Brain microvascular endothelial cell (primary cell): ENCODE measurements around the gene INPP5E.

Experiments used
- DNase-seq: peaks from one replicate; pipeline ENCODE4 v3.0.0-alpha.2; 2020
- H3K27ac ChIP-seq: fragments of 250-450 bp; sonication (Bioruptor Pico); 2 replicates; pipeline ENCODE4 v1.5.1; 2020; ENCODE audit warnings: mild to moderate bottlenecking, moderate library complexity
- H3K27me3 ChIP-seq: fragments of 250-450 bp; sonication (Bioruptor Pico); replicated peaks from 2 replicates; pipeline ENCODE4 v1.5.1; 2020; ENCODE audit warnings: mild to moderate bottlenecking
- H3K36me3 ChIP-seq: fragments of 250-450 bp; sonication (Bioruptor Pico); replicated peaks from 2 replicates; pipeline ENCODE4 v1.5.1; 2020; ENCODE audit warnings: mild to moderate bottlenecking
- H3K4me3 ChIP-seq: 2 replicates; pipeline ENCODE4 v1.5.1; 2011; ENCODE audit warnings: low read depth, mild to moderate bottlenecking, control low read depth, low read length, moderate library complexity
- CTCF ChIP-seq: IDR thresholded peaks from 2 replicates; pipeline ENCODE4 v1.5.1; 2011; ENCODE audit warnings: low read depth, mild to moderate bottlenecking, moderate library complexity, low read length, control low read depth, inconsistent platforms; ENCODE audit errors: missing control alignments
- in situ Hi-C: cut with HindIII; loops from 2 replicates; pipeline ENCODE4 v1.10.0; 2017; ENCODE audit warnings: low sequenced_read_pairs, low pct_ligation_motif_present

The INPP5E gene

GRCh38 chr9:136383436-136383835 lies 56.2 kb downstream of the INPP5E start:
- Histone ChIP-seq H3K27ac (no peak overlapping the region), H3K27me3 (no peaks in the 10 kb centered on the region), H3K36me3 (peaks cover 84% of the 10 kb centered on the region), H3K4me3 (no peak overlapping the region)
- DNase-seq = no peak
- TF ChIP-seq CTCF = no peak
- in situ Hi-C loops = no loop called here

- Histone ChIP-seq H3K27ac (no peak overlapping the region), H3K36me3 (peaks cover 77% of the 10 kb centered on the region), H3K27me3 (no peaks in the 10 kb centered on the region), H3K4me3 (no peak overlapping the region)
- in situ Hi-C loops = no loop called here
- no peak for DNase-seq
- TF ChIP-seq CTCF = no peak
Measured at GRCh38 chr9:136381966-136382513, 57.6 kb downstream of the INPP5E start.

GRCh38 chr9:136381311-136381710 lies 58.3 kb downstream of the INPP5E start:
- in situ Hi-C loops = no loop called here
- Histone ChIP-seq H3K4me3 (no peak overlapping the region), H3K36me3 (peaks cover 71% of the 10 kb centered on the region), H3K27ac (no peak overlapping the region), H3K27me3 (no peaks in the 10 kb centered on the region)
- no peak for TF ChIP-seq CTCF
- DNase-seq = no peak

GRCh38 chr9:136380381-136380780 lies 59.3 kb downstream of the INPP5E start:
- H3K27ac ChIP-seq = no peak overlapping the region
- in situ Hi-C loops = no loop called here
- H3K36me3 ChIP-seq = peaks cover 69% of the 10 kb centered on the region
- no peaks in the 10 kb centered on the region for H3K27me3 ChIP-seq
- H3K4me3 ChIP-seq = no peak overlapping the region
- DNase-seq = no peak
- no peak for TF ChIP-seq CTCF

GRCh38 chr9:136379891-136380290 lies 59.8 kb downstream of the INPP5E start:
- in situ Hi-C loops = no loop called here
- H3K36me3 ChIP-seq = peaks cover 70% of the 10 kb centered on the region

More at GRCh38 chr9:136379891-136380290, 59.8 kb downstream of the INPP5E start:
- no peak for DNase-seq
- H3K27ac ChIP-seq = no peak overlapping the region
- TF ChIP-seq CTCF = no peak
- no peak overlapping the region for H3K4me3 ChIP-seq
- no peaks in the 10 kb centered on the region for H3K27me3 ChIP-seq
